Fibroblast of lung (primary cell): ENCODE measurements around the gene WDR90.

Experiments
- CTCF ChIP-seq, 2 donors: IDR thresholded peaks in 1 of 2; conservative IDR thresholded peaks in 1 of 2; 1 replicate in 1 of 2; 2 replicates in 1 of 2; pipeline ENCODE4 v1.5.1; 2011 to 2012; ENCODE audit warnings: low read length in 2 of 2, control low read depth in 1 of 2, inconsistent platforms in 1 of 2, low read depth in 1 of 2, mild to moderate bottlenecking in 1 of 2
- EZH2 ChIP-seq: IDR thresholded peaks from 2 replicates; pipeline ENCODE4 v1.5.1; 2012; ENCODE audit warnings: low read length, control low read depth, mild to moderate bottlenecking; ENCODE audit errors: missing control alignments

GRCh38 chr16:651844-652243 is 2.7 kb downstream of the WDR90 start:
- TF ChIP-seq CTCF (conservative IDR thresholded peaks at IDR 0.05 in 1 of 2, IDR thresholded peaks at IDR 0.05 in 1 of 2; ENCODE audit: low read depth in 1 of 2, low read length in 2 of 2) (no peak), EZH2 (no peak)
